Measurements from ENCODE around the gene BCLAF3. TPM values are rescaled to one million over a fixed set of nuclear protein-coding genes. Genes with fewer than 3 reads are reported as not detected.

The BCLAF3 gene
- total RNA-seq, 1 experiment from 2014 or later: 8.1 TPM

DNA sequence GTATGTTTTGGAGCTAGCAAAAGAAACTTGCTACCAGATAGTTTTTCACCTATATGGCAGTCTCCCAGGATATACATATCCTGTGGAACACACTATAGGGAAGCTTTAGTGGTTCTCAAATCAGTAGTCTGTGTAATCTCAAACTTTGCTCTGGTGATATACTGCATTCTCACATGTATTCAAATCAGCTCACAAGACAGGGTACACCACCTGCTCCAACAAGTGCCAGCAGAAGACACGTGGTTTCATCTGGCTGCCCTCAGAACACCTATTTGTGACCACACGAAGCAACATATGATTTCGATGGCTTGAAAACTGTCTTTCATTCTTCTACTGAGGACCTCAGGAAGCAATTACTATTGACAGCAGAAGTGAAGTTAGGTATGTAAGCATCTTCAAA lies 37.7 kb downstream of the BCLAF3 start:
- no peak for ATAC-seq
- Mint-ChIP-seq H3K27ac (no peak overlapping the region), H3K9me3 (no peaks in the 10 kb centered on the region), H3K4me3 (no peak overlapping the region), H3K27me3 (ENCODE audit: low read depth) (no peaks in the 10 kb centered on the region), H3K36me3 (peaks cover 7% of the 10 kb centered on the region), H3K4me1 (no peaks in the 10 kb centered on the region)
- TF ChIP-seq SOX15 (CRISPR knock-in tag; IDR thresholded peaks at IDR 0.05) (no peak), ZNF219 (CRISPR knock-in tag; IDR thresholded peaks at IDR 0.05; ENCODE audit: borderline replicate concordance) (no peak), PRRX2 (CRISPR knock-in tag; IDR thresholded peaks at IDR 0.05) (no peak), GABPB1 (CRISPR knock-in tag; IDR thresholded peaks at IDR 0.05) (no peak), ZNF121 (CRISPR knock-in tag; IDR thresholded peaks at IDR 0.05) (no peak), ZNF232 (CRISPR knock-in tag; IDR thresholded peaks at IDR 0.05) (no peak), ESRRA (CRISPR knock-in tag; IDR thresholded peaks at IDR 0.05; ENCODE audit: borderline replicate concordance) (no peak), JUN (CRISPR knock-in tag; IDR thresholded peaks at IDR 0.05) (no peak), NFE2L1 (CRISPR knock-in tag; IDR thresholded peaks at IDR 0.05) (no peak), GRHL2 (CRISPR knock-in tag; IDR thresholded peaks at IDR 0.05; ENCODE audit: insufficient replicate concordance, severe bottlenecking) (no peak), NFYB (CRISPR knock-in tag; conservative IDR thresholded peaks at IDR 0.05; ENCODE audit: low read depth) (no peak), TEAD4 (CRISPR knock-in tag; IDR thresholded peaks at IDR 0.05) (no peak), CREB1 (CRISPR knock-in tag; IDR thresholded peaks at IDR 0.05) (no peak)
- TF ChIP-seq, protein P1, sequence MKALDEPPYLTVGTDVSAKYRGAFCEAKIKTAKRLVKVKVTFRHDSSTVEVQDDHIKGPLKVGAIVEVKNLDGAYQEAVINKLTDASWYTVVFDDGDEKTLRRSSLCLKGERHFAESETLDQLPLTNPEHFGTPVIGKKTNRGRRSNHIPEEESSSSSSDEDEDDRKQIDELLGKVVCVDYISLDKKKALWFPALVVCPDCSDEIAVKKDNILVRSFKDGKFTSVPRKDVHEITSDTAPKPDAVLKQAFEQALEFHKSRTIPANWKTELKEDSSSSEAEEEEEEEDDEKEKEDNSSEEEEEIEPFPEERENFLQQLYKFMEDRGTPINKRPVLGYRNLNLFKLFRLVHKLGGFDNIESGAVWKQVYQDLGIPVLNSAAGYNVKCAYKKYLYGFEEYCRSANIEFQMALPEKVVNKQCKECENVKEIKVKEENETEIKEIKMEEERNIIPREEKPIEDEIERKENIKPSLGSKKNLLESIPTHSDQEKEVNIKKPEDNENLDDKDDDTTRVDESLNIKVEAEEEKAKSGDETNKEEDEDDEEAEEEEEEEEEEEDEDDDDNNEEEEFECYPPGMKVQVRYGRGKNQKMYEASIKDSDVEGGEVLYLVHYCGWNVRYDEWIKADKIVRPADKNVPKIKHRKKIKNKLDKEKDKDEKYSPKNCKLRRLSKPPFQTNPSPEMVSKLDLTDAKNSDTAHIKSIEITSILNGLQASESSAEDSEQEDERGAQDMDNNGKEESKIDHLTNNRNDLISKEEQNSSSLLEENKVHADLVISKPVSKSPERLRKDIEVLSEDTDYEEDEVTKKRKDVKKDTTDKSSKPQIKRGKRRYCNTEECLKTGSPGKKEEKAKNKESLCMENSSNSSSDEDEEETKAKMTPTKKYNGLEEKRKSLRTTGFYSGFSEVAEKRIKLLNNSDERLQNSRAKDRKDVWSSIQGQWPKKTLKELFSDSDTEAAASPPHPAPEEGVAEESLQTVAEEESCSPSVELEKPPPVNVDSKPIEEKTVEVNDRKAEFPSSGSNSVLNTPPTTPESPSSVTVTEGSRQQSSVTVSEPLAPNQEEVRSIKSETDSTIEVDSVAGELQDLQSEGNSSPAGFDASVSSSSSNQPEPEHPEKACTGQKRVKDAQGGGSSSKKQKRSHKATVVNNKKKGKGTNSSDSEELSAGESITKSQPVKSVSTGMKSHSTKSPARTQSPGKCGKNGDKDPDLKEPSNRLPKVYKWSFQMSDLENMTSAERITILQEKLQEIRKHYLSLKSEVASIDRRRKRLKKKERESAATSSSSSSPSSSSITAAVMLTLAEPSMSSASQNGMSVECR (CRISPR knock-in tag; IDR thresholded peaks at IDR 0.05; ENCODE audit: borderline replicate concordance): no peak
- TF ChIP-seq, protein P2, sequence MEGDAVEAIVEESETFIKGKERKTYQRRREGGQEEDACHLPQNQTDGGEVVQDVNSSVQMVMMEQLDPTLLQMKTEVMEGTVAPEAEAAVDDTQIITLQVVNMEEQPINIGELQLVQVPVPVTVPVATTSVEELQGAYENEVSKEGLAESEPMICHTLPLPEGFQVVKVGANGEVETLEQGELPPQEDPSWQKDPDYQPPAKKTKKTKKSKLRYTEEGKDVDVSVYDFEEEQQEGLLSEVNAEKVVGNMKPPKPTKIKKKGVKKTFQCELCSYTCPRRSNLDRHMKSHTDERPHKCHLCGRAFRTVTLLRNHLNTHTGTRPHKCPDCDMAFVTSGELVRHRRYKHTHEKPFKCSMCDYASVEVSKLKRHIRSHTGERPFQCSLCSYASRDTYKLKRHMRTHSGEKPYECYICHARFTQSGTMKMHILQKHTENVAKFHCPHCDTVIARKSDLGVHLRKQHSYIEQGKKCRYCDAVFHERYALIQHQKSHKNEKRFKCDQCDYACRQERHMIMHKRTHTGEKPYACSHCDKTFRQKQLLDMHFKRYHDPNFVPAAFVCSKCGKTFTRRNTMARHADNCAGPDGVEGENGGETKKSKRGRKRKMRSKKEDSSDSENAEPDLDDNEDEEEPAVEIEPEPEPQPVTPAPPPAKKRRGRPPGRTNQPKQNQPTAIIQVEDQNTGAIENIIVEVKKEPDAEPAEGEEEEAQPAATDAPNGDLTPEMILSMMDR (IDR thresholded peaks at IDR 0.05): no peak
- TF ChIP-seq, protein P3, sequence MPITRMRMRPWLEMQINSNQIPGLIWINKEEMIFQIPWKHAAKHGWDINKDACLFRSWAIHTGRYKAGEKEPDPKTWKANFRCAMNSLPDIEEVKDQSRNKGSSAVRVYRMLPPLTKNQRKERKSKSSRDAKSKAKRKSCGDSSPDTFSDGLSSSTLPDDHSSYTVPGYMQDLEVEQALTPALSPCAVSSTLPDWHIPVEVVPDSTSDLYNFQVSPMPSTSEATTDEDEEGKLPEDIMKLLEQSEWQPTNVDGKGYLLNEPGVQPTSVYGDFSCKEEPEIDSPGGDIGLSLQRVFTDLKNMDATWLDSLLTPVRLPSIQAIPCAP (CRISPR knock-in tag; IDR thresholded peaks at IDR 0.05): no peak
- TF ChIP-seq, protein P4, sequence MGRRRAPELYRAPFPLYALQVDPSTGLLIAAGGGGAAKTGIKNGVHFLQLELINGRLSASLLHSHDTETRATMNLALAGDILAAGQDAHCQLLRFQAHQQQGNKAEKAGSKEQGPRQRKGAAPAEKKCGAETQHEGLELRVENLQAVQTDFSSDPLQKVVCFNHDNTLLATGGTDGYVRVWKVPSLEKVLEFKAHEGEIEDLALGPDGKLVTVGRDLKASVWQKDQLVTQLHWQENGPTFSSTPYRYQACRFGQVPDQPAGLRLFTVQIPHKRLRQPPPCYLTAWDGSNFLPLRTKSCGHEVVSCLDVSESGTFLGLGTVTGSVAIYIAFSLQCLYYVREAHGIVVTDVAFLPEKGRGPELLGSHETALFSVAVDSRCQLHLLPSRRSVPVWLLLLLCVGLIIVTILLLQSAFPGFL (CRISPR knock-in tag; IDR thresholded peaks at IDR 0.05; ENCODE audit: borderline replicate concordance): no peak
- TF ChIP-seq, protein P5, sequence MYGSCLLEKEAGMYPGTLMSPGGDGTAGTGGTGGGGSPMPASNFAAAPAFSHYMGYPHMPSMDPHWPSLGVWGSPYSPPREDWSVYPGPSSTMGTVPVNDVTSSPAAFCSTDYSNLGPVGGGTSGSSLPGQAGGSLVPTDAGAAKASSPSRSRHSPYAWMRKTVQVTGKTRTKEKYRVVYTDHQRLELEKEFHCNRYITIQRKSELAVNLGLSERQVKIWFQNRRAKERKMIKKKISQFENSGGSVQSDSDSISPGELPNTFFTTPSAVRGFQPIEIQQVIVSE (CRISPR knock-in tag; IDR thresholded peaks at IDR 0.05; ENCODE audit: borderline replicate concordance): no peak
- DNase-seq (ENCODE audit: low spot score): no peak
- POLR2A ChIA-PET: no interaction called here
- CTCF ChIA-PET: no interaction called here

DNA sequence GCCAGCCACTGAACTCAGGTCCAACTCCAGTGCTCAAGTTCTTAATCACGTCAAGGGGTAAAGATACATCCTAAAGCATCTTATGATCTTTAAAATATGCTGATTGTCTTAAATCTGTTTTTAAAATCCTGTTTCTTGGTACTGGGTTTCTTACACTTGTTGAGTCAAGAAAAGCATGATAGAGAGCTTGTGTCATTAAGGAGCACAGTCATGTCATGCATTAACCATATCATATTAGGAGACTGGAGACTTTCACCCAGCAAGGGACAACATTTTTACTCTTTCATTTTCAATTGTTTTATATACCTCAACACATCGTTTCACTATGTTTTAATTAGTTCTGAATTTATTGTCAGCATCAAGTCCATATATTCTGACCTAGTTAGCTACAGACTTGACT lies 41.5 kb downstream of the BCLAF3 start:
- Mint-ChIP-seq H3K9me3 (peaks cover 5% of the 10 kb centered on the region; the same call in 1 of the 2 replicates), H3K4me1 (peaks cover 9% of the 10 kb centered on the region), H3K27ac (no peak overlapping the region), H3K36me3 (peaks cover 14% of the 10 kb centered on the region), H3K4me3 (no peak overlapping the region), H3K27me3 (ENCODE audit: low read depth) (no peaks in the 10 kb centered on the region)
- ChIA-PET CTCF (interaction anchor here (0.6 kb wide), 1 partner anchor 17 kb away, joined by 4 read pairs; no protein-coding TSS in a partner anchor), POLR2A (no interaction called here)
- DNase-seq (ENCODE audit: low spot score) (no peak), ATAC-seq (no peak)
- TF ChIP-seq, protein P6, sequence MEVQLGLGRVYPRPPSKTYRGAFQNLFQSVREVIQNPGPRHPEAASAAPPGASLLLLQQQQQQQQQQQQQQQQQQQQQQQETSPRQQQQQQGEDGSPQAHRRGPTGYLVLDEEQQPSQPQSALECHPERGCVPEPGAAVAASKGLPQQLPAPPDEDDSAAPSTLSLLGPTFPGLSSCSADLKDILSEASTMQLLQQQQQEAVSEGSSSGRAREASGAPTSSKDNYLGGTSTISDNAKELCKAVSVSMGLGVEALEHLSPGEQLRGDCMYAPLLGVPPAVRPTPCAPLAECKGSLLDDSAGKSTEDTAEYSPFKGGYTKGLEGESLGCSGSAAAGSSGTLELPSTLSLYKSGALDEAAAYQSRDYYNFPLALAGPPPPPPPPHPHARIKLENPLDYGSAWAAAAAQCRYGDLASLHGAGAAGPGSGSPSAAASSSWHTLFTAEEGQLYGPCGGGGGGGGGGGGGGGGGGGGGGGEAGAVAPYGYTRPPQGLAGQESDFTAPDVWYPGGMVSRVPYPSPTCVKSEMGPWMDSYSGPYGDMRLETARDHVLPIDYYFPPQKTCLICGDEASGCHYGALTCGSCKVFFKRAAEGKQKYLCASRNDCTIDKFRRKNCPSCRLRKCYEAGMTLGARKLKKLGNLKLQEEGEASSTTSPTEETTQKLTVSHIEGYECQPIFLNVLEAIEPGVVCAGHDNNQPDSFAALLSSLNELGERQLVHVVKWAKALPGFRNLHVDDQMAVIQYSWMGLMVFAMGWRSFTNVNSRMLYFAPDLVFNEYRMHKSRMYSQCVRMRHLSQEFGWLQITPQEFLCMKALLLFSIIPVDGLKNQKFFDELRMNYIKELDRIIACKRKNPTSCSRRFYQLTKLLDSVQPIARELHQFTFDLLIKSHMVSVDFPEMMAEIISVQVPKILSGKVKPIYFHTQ (CRISPR knock-in tag; IDR thresholded peaks at IDR 0.05): no peak
- TF ChIP-seq ZNF121 (CRISPR knock-in tag; IDR thresholded peaks at IDR 0.05) (no peak), ZNF138 (CRISPR knock-in tag; conservative IDR thresholded peaks at IDR 0.05) (no peak), CBFB (CRISPR knock-in tag; IDR thresholded peaks at IDR 0.05; ENCODE audit: low read depth) (no peak)
- TF ChIP-seq, protein P2 (IDR thresholded peaks at IDR 0.05): no peak
- TF ChIP-seq, protein P7, sequence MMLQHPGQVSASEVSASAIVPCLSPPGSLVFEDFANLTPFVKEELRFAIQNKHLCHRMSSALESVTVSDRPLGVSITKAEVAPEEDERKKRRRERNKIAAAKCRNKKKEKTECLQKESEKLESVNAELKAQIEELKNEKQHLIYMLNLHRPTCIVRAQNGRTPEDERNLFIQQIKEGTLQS (CRISPR knock-in tag; conservative IDR thresholded peaks at IDR 0.05): no peak

Measured in WTC11 (cell line).